Ishikawa (cell line): ENCODE data around the gene FSIP1.

Experiments
- CEBPB ChIP-seq: IDR thresholded peaks from 2 replicates; pipeline ENCODE4 v1.6.1; 2012
- CREB1 ChIP-seq: IDR thresholded peaks from 2 replicates; pipeline ENCODE4 v1.6.1; 2012; ENCODE audit warnings: low read depth
- EGR1 ChIP-seq: IDR thresholded peaks from 2 replicates; pipeline ENCODE4 v1.6.1; 2012
- EP300 ChIP-seq: IDR thresholded peaks from 2 replicates; pipeline ENCODE4 v1.6.1; 2012; ENCODE audit warnings: borderline replicate concordance
- FOXM1 ChIP-seq: IDR thresholded peaks from 2 replicates; pipeline ENCODE4 v1.6.1; 2012; ENCODE audit warnings: low read depth, borderline replicate concordance
- NFIC ChIP-seq: IDR thresholded peaks from 2 replicates; pipeline ENCODE4 v1.6.1; 2012
- RAD21 ChIP-seq: IDR thresholded peaks from 2 replicates; pipeline ENCODE4 v1.6.1; 2012; ENCODE audit warnings: low read depth
- REST ChIP-seq: IDR thresholded peaks from 2 replicates; pipeline ENCODE4 v1.6.1; 2012; ENCODE audit warnings: low read depth, mild to moderate bottlenecking
- TAF1 ChIP-seq: IDR thresholded peaks from 2 replicates; pipeline ENCODE4 v1.6.1; 2012; ENCODE audit warnings: low read depth, mild to moderate bottlenecking
- TCF12 ChIP-seq: IDR thresholded peaks from 2 replicates; pipeline ENCODE4 v1.6.1; 2012; ENCODE audit warnings: low read depth
- TEAD4 ChIP-seq: IDR thresholded peaks from 2 replicates; pipeline ENCODE4 v1.6.1; 2012
- YY1 ChIP-seq: IDR thresholded peaks from 2 replicates; pipeline ENCODE4 v1.6.1; 2012; ENCODE audit warnings: low read depth
- ZBTB7A ChIP-seq: IDR thresholded peaks from 2 replicates; pipeline ENCODE4 v1.6.1; 2012; ENCODE audit warnings: low read depth
- TF ChIP-seq, protein P1 (sequence below): IDR thresholded peaks from 2 replicates; pipeline ENCODE4 v1.6.1; 2012
- TF ChIP-seq, protein P2 (sequence below): IDR thresholded peaks from 2 replicates; pipeline ENCODE4 v1.6.1; 2012

FSIP1 gene

GRCh38 chr15:39792844-39793335 lies 10.2 kb upstream of the FSIP1 start:
- no peak for TF ChIP-seq NFIC
- TF ChIP-seq CREB1 = no peak
- TF ChIP-seq TEAD4 = no peak
- TF ChIP-seq CEBPB = no peak
- no peak for TF ChIP-seq TAF1
- TF ChIP-seq, protein P1, sequence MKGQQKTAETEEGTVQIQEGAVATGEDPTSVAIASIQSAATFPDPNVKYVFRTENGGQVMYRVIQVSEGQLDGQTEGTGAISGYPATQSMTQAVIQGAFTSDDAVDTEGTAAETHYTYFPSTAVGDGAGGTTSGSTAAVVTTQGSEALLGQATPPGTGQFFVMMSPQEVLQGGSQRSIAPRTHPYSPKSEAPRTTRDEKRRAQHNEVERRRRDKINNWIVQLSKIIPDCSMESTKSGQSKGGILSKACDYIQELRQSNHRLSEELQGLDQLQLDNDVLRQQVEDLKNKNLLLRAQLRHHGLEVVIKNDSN = no peak
- no peak for TF ChIP-seq FOXM1
- no peak for TF ChIP-seq YY1
- no peak for TF ChIP-seq EP300

DNA sequence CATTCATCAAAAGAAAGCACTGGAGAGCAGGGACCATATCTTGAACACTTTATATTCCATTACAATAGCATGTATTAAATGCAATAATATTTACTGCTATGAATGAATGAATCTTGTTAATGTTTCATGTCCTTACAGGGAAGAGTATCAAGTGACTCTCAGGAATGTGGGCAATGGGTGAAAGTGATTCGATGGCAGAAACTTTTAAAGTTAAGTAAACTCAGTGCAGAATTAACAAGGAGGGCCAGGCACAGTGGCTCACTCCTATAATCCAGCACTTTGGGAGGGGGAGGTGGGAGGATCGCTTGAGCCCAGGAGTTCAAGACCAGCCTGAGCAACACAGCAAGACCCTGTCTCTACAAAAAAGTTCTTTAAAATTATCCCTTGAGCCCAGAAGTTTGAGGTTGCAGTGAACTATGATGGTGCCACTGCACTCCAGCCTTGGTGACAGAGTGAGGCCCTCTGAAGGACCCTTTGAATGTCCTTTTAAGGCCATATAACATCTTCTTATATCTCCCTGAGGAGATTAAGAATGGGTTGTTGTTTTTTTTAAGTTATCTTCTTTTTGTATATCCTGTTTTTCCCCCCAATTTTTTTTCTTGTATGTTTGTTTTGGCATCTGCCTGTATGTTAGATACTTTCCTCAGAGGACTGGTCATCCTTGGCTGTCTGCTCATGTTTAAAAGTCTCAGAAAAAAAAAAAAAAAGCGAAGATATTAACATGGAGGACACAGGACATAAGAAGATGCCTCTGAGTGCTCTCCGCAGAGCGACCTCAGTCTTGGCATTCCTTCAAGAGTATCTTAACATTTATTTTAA lies 9.6 kb upstream of the FSIP1 start:
- TF ChIP-seq EP300 (no peak), CREB1 (no peak), ZBTB7A (no peak), TEAD4 (no peak), TCF12 (no peak)
- TF ChIP-seq, protein P1 = no peak

DNA sequence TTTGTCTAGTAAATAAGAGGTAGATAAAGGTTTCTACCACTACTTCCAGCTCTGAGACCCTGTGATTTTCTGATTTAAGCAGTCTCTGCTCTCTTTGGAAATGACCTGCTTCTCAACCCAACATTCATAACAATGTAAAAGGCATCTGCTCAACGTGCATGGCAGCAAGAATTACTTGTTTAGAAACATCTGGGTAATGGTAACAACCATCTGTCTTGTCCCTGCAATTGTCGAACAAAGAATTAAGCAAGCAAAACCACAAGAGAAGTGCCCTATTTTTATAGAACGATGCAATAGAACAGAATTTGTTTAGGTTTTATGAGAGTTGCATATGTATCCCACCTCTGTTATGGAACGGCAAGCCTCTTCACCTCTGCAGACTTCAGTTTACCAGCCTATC lies 7.1 kb upstream of the FSIP1 start:
- TF ChIP-seq, protein P1 = no peak
- TF ChIP-seq CREB1 (no peak), TAF1 (no peak), TCF12 (no peak), REST (no peak), RAD21 (no peak), YY1 (no peak), NFIC (no peak), CEBPB (no peak), EGR1 (no peak), FOXM1 (no peak), TEAD4 (no peak), EP300 (no peak), ZBTB7A (no peak)
- TF ChIP-seq, protein P2, sequence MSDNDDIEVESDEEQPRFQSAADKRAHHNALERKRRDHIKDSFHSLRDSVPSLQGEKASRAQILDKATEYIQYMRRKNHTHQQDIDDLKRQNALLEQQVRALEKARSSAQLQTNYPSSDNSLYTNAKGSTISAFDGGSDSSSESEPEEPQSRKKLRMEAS = no peak

- TF ChIP-seq ZBTB7A = no peak
Measured at GRCh38 chr15:39788800-39789565, 6.3 kb upstream of the FSIP1 start.

DNA sequence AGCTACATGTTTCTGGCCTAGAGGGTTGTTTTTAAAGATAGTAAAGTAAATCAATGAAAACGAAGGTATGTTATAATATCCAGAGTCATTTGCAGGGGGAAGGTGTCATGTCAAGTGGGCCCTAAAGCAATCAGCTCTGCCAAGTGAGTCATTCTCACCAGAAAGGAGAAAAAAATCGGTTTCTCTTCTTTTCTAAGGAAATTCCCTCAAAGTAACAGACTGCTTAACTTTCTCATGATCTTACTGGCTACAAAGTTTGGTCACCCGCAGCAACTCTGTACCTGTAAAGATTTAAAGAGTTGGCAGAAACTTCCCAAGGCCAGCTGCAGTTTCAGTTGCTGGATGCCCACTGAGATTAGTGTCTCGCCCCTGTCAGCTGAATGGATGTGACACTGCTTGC lies 5.5 kb upstream of the FSIP1 start:
- TF ChIP-seq CREB1 = no peak
- no peak for TF ChIP-seq EGR1
- TF ChIP-seq NFIC = no peak
- TF ChIP-seq REST = no peak
- no peak for TF ChIP-seq TCF12
- no peak for TF ChIP-seq RAD21
- TF ChIP-seq TEAD4 = no peak
- TF ChIP-seq YY1 = no peak

- TF ChIP-seq TEAD4 = peak; percentile 36; the same call in 1 of the 2 replicates
- no peak for TF ChIP-seq RAD21
- TF ChIP-seq YY1 = no peak
Measured at GRCh38 chr15:39787479-39787878, 4.8 kb upstream of the FSIP1 start.
